ENCODE results near the gene PPTC7.
"Not testable (repeated sequence)": the region's sequence is repeated elsewhere in the genome, so short reads cannot be mapped to it uniquely, and the experiment has no call there.

Gene PPTC7

GRCh38 chr12:110576504-110576903, 6.6 kb downstream of the PPTC7 start:
- no peak overlapping the region for H3K4me3 ChIP-seq (replicated peaks; ENCODE audit: insufficient read depth, low read length)
- H3K27ac ChIP-seq (replicated peaks): no peak overlapping the region; the same call in 1 of the 2 replicates
- no peak for DNase-seq (ENCODE audit: low read depth in 1 of 2, low spot score in 1 of 2)
- no peaks in the 10 kb centered on the region for H3K27me3 ChIP-seq (ENCODE audit: insufficient read depth, poor library complexity, severe bottlenecking)
- TF ChIP-seq REST (IDR thresholded peaks at IDR 0.05; ENCODE audit: insufficient replicate concordance, low read depth): no peak
- no peak for TF ChIP-seq SPI1 (IDR thresholded peaks at IDR 0.05; ENCODE audit: borderline replicate concordance, low read depth)

GRCh38 chr12:110575326-110575725, 7.8 kb downstream of the PPTC7 start:
- TF ChIP-seq CTCF (IDR thresholded peaks at IDR 0.05; ENCODE audit: insufficient read depth, low read length) (no peak), REST (IDR thresholded peaks at IDR 0.05; ENCODE audit: insufficient replicate concordance, low read depth) (no peak), POLR2AphosphoS5 (IDR thresholded peaks at IDR 0.05; ENCODE audit: low read depth) (no peak), GABPA (IDR thresholded peaks at IDR 0.05; ENCODE audit: low read depth) (no peak), SPI1 (IDR thresholded peaks at IDR 0.05; ENCODE audit: borderline replicate concordance, low read depth) (no peak)
- DNase-seq (ENCODE audit: low read depth in 1 of 2, low spot score in 1 of 2): no peak
- no peaks in the 10 kb centered on the region for H3K27me3 ChIP-seq (ENCODE audit: insufficient read depth, poor library complexity, severe bottlenecking)
- no peak overlapping the region for H3K4me3 ChIP-seq (replicated peaks; ENCODE audit: insufficient read depth, low read length)
- H3K27ac ChIP-seq (replicated peaks): no peak overlapping the region; the same call in 1 of the 2 replicates

GRCh38 chr12:110574717-110575230, 8.3 kb downstream of the PPTC7 start:
- H3K27ac ChIP-seq (replicated peaks); DNase-seq (ENCODE audit: low read depth in 1 of 2, low spot score in 1 of 2): not testable (repeated sequence)

GRCh38 chr12:110574044-110574443, 9.1 kb downstream of the PPTC7 start:
- Histone ChIP-seq H3K27ac (replicated peaks) (no peak overlapping the region), H3K4me3 (replicated peaks; ENCODE audit: insufficient read depth, low read length) (no peak overlapping the region), H3K27me3 (ENCODE audit: insufficient read depth, poor library complexity, severe bottlenecking) (no peaks in the 10 kb centered on the region)
- no peak for DNase-seq (ENCODE audit: low read depth in 1 of 2, low spot score in 1 of 2)
- TF ChIP-seq CTCF (IDR thresholded peaks at IDR 0.05; ENCODE audit: insufficient read depth, low read length) (no peak), REST (IDR thresholded peaks at IDR 0.05; ENCODE audit: insufficient replicate concordance, low read depth) (no peak), POLR2AphosphoS5 (IDR thresholded peaks at IDR 0.05; ENCODE audit: low read depth) (no peak), GABPA (IDR thresholded peaks at IDR 0.05; ENCODE audit: low read depth) (no peak), SPI1 (IDR thresholded peaks at IDR 0.05; ENCODE audit: borderline replicate concordance, low read depth) (no peak)

More at GRCh38 chr12:110574717-110575230, 8.3 kb downstream of the PPTC7 start:
- H3K4me3 ChIP-seq (replicated peaks; ENCODE audit: insufficient read depth, low read length); H3K27me3 ChIP-seq (ENCODE audit: insufficient read depth, poor library complexity, severe bottlenecking): not testable (repeated sequence)

- not testable (repeated sequence) for H3K27ac ChIP-seq (replicated peaks); H3K4me3 ChIP-seq (replicated peaks; ENCODE audit: insufficient read depth, low read length); H3K27me3 ChIP-seq (ENCODE audit: insufficient read depth, poor library complexity, severe bottlenecking); DNase-seq (ENCODE audit: low read depth in 1 of 2, low spot score in 1 of 2)
Observed at GRCh38 chr12:110570798-110571197, 12.3 kb downstream of the PPTC7 start.

- H3K4me3 ChIP-seq (replicated peaks; ENCODE audit: insufficient read depth, low read length); H3K27ac ChIP-seq (replicated peaks); H3K27me3 ChIP-seq (ENCODE audit: insufficient read depth, poor library complexity, severe bottlenecking); DNase-seq (ENCODE audit: low read depth in 1 of 2, low spot score in 1 of 2): not testable (repeated sequence)
Observed at GRCh38 chr12:110569838-110570237, 13.3 kb downstream of the PPTC7 start.

Data from HL-60 (cell line).